ENCODE measurements around the gene OR52R1. TPM values are rescaled to one million over a fixed set of nuclear protein-coding genes. Genes with fewer than 3 reads are reported as not detected.
"Not testable (repeated sequence)": the region's sequence is repeated elsewhere in the genome, so short reads cannot be mapped to it uniquely, and the experiment has no call there.

OR52R1 gene
- total RNA-seq, 1 donor from 2014 or later = not detected

GRCh38 chr11:4830346-4830745 lies 26.2 kb upstream of the OR52R1 start:
- Histone ChIP-seq H3K4me3 (ENCODE audit: low read depth, low read length) (no peak overlapping the region), H3K27me3 (ENCODE audit: control insufficient read depth, insufficient read depth, low read length) (no peaks in the 10 kb centered on the region), H3K36me3 (ENCODE audit: control insufficient read depth, insufficient read depth, low read length) (no peaks in the 10 kb centered on the region)
- no peak for DNase-seq (ENCODE audit: low read depth)
- no peak for TF ChIP-seq CTCF (IDR thresholded peaks at IDR 0.05; ENCODE audit: insufficient read depth, low read length, poor library complexity, severe bottlenecking)

- peak; percentile 9 for TF ChIP-seq CTCF (IDR thresholded peaks at IDR 0.05; ENCODE audit: insufficient read depth, low read length, poor library complexity, severe bottlenecking)
- Histone ChIP-seq H3K4me3 (ENCODE audit: low read depth, low read length) (no peak overlapping the region), H3K27me3 (ENCODE audit: control insufficient read depth, insufficient read depth, low read length) (no peaks in the 10 kb centered on the region), H3K36me3 (ENCODE audit: control insufficient read depth, insufficient read depth, low read length) (no peaks in the 10 kb centered on the region)
- no peak for DNase-seq (ENCODE audit: low read depth)
These were observed 22.2 kb upstream of the OR52R1 start for GRCh38 chr11:4826425-4826824.

- no peak for DNase-seq (ENCODE audit: low read depth)
- no peak for TF ChIP-seq CTCF (IDR thresholded peaks at IDR 0.05; ENCODE audit: insufficient read depth, low read length, poor library complexity, severe bottlenecking)
- H3K4me3 ChIP-seq (ENCODE audit: low read depth, low read length) = no peak overlapping the region
- H3K36me3 ChIP-seq (ENCODE audit: control insufficient read depth, insufficient read depth, low read length) = no peaks in the 10 kb centered on the region
- H3K27me3 ChIP-seq (ENCODE audit: control insufficient read depth, insufficient read depth, low read length) = no peaks in the 10 kb centered on the region
These were observed 21.0 kb upstream of the OR52R1 start for GRCh38 chr11:4825132-4825531.

- H3K36me3 ChIP-seq (ENCODE audit: control insufficient read depth, insufficient read depth, low read length) = no peaks in the 10 kb centered on the region
- H3K4me3 ChIP-seq (ENCODE audit: low read depth, low read length) = no peak within 1 kb of the TSS
- H3K27me3 ChIP-seq (ENCODE audit: control insufficient read depth, insufficient read depth, low read length) = no peaks in the 10 kb centered on the region
- TF ChIP-seq CTCF (IDR thresholded peaks at IDR 0.05; ENCODE audit: insufficient read depth, low read length, poor library complexity, severe bottlenecking) = no peak
- no peak for DNase-seq (ENCODE audit: low read depth)
These were observed 16.8 kb upstream of the OR52R1 start, which contains the start of gene OR51F2 for GRCh38 chr11:4821021-4821420. Gene OR51F2 (plus strand): TSS chr11:4821321. CDS start chr11:4821422, 101 bp downstream.

- Histone ChIP-seq H3K36me3 (ENCODE audit: control insufficient read depth, insufficient read depth, low read length) (no peaks in the 10 kb centered on the region), H3K27me3 (ENCODE audit: control insufficient read depth, insufficient read depth, low read length) (no peaks in the 10 kb centered on the region), H3K4me3 (ENCODE audit: low read depth, low read length) (no peak overlapping the region)
- TF ChIP-seq CTCF (IDR thresholded peaks at IDR 0.05; ENCODE audit: insufficient read depth, low read length, poor library complexity, severe bottlenecking) = no peak
- DNase-seq (ENCODE audit: low read depth) = no peak
These were observed 5.1 kb upstream of the OR52R1 start for GRCh38 chr11:4809246-4809645.

GRCh38 chr11:4808476-4808875 lies 4.3 kb upstream of the OR52R1 start:
- no peaks in the 10 kb centered on the region for H3K36me3 ChIP-seq (ENCODE audit: control insufficient read depth, insufficient read depth, low read length)
- no peak for DNase-seq (ENCODE audit: low read depth)
- no peak for TF ChIP-seq CTCF (IDR thresholded peaks at IDR 0.05; ENCODE audit: insufficient read depth, low read length, poor library complexity, severe bottlenecking)
- no peaks in the 10 kb centered on the region for H3K27me3 ChIP-seq (ENCODE audit: control insufficient read depth, insufficient read depth, low read length)
- H3K4me3 ChIP-seq (ENCODE audit: low read depth, low read length) = no peak overlapping the region

- not testable (repeated sequence) for H3K36me3 ChIP-seq (ENCODE audit: control insufficient read depth, insufficient read depth, low read length); DNase-seq (ENCODE audit: low read depth); H3K27me3 ChIP-seq (ENCODE audit: control insufficient read depth, insufficient read depth, low read length); H3K4me3 ChIP-seq (ENCODE audit: low read depth, low read length)
These were observed 2.9 kb downstream of the OR52R1 start for GRCh38 chr11:4801316-4801715.

All from kidney epithelial cell (primary cell).